HG02763 (cell line): ENCODE results near the gene NPC2.
A peak's percentile ranks its signal among the peaks of the same experiment; 100 is the strongest.

ENCODE experiments used
- ATAC-seq: cut with Tn5 transposase; IDR thresholded peaks from one replicate; pipeline ENCODE4 v1.9.1; 2021; ENCODE audit warnings: mild to moderate bottlenecking, moderate library complexity; ENCODE audit not compliant: unreplicated experiment

NPC2 gene

DNA sequence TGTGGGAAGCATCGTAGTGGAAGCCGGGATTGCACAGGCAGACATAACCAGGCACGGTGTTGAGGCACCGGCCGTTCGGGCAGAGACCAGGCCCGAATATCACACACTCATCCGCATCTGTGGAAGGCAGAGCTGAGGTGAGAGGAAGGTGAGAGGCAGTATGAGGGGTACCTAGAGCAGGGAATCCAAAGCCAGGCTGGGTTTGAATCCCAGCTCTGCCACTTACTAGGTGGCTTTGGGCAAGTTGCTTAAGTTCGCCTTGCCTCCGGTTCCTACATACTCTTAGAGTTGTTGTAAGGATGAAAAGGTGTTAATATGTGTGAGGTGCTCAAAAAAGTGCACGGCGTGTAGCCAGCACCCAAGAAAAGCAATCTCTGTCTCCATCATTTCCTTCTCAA is 10.8 kb upstream of the NPC2 start:
- ATAC-seq, result no peak

DNA sequence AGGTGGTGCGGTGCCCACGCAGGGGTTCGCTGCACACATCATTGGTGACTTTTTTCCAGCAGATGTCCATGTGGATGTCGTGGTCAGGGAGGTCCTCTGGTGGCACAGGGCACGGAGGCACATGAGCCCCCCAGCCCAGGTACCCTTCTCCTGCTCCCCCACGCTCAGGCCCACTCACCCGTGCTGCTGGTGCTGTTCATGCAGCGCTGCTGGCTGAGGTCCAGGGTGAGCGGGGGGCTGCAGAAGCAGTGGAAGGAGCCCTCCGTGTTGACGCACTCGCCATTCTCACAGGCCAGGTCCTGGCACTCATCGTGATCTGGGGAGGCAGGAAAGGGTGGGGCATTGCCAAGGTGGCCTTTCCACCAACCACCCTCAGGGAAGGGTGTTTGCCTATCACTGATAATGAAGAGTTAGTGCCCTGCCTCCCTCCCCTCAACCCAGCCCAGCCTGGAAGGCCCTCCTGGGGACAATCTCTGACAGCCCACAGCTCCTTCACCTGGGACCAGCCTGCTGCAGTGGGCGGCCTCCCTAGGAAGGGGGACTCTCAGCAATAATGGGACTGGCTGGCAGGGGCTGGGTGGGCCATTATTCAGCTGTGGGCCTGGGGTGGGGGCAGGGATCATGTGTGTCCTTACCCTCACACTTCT is 10.3 kb upstream of the NPC2 start:
- ATAC-seq, result no peak

DNA sequence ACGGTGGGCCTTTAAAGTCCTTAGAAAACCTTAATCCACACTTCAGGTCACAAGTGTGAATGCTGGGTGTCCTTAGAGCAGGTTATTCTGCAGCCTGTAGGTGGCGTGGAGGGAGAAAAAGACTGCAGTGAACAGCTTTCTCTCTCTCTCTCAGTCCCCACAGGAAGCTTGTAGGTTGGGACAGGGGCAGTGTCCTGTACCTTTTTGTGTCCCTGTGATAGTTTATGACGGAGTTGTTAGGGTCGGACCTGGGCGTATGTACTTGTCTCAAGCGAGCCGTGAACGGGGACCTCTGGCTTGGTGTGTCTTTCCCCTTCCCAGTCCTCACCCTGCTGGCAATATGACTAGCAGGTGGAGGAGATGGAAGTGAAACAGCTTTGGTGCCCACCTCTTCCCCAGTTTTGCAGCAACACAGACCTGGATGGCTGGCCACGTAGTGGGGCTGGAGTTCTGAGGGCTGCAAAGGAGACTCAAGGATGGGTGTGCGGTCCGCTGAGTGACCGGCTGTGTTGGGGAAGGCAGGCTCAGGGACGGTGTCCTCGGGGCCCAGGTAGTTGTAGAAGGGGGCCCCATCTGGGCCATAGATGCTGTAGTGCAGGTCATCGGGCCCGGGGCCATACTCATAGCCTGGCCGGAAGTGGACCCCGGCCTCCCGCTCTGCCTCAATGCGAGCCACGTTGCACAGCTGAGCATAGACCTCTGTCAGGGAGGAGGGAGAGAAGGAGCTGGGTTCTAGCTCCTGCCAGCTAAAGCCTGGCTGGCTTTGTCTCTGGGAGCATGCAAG is 9.3 kb upstream of the NPC2 start:
- no peak for ATAC-seq

GRCh38 chr14:74501691-74502090 is 8.6 kb upstream of the NPC2 start:
- no peak for ATAC-seq

DNA sequence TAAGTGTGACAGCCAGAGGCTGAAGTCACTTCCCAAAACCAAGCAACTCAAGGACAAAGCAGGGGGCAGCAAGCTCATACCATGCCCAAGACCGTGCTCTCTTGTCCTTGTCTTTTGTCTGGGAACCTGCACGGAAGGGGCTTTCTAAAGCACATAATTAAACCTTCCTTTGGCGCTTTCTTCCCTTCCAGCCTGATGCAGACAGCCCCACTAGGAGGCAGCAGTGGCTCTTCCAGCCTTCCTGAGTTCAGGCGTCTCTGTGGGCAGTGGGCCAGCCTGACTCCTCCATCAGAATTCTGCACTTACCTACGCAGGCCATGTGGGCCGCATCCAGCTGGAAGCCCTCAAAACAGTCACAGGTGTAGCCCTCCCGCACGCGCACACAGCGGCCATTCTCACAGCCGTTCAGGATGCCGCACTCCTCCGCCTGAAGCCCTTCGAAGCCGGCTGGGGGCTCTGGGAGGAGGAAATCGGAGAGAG is 8.1 kb upstream of the NPC2 start:
- no peak for ATAC-seq

DNA sequence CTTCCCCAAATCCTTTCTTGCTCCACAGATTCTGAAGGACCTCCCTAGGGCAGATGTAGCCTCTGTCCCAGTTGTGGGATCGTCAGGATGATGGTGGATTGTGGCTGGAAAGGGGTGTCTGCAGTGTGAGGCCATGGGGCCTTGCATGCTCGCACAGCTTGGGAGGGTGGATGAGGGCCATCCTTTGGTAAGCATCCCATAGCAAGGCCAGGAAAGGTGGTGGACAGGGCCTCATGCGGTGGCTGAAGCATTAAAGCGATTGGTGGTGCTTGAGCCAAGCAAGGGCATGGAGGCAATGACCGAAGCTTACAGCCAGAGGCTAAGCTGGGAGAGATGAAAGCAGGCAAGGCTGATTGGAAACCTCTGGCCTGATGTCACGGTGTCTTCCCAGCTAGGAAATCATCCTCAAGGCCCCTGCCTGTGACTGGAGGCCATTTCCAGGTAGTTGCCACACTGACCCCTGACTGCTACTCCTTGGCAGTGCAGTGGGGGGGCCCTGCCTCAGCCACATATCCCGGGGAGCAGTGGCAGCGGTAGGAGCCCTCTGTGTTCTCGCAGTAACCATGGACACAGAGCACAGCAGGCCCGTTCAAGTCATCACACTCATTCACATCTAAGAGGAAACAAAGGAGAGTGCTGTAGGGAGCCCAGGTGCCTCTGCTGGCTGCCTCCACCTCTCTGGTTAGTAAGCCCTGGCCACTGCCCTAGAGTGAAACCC is 7.5 kb upstream of the NPC2 start:
- ATAC-seq, result no peak

DNA sequence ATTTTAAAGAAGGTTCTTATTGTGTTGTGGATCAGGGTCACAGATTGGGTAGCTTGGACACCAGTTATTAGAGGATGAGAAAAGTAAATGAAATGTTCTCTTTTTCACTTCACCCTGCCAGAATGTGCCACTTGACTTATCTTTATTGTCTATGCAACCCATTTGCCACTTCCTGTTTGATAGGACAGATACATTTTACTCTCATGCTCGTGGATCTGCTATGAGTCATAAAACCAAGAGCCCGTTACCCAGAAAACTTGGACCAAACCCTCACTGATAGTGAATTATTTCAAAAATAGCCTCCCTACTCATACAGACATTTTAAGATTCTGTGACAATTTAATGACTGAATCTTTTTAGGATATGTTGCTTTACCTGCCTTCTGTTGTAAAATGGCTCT is 2.3 kb upstream of the NPC2 start:
- ATAC-seq, result no peak

DNA sequence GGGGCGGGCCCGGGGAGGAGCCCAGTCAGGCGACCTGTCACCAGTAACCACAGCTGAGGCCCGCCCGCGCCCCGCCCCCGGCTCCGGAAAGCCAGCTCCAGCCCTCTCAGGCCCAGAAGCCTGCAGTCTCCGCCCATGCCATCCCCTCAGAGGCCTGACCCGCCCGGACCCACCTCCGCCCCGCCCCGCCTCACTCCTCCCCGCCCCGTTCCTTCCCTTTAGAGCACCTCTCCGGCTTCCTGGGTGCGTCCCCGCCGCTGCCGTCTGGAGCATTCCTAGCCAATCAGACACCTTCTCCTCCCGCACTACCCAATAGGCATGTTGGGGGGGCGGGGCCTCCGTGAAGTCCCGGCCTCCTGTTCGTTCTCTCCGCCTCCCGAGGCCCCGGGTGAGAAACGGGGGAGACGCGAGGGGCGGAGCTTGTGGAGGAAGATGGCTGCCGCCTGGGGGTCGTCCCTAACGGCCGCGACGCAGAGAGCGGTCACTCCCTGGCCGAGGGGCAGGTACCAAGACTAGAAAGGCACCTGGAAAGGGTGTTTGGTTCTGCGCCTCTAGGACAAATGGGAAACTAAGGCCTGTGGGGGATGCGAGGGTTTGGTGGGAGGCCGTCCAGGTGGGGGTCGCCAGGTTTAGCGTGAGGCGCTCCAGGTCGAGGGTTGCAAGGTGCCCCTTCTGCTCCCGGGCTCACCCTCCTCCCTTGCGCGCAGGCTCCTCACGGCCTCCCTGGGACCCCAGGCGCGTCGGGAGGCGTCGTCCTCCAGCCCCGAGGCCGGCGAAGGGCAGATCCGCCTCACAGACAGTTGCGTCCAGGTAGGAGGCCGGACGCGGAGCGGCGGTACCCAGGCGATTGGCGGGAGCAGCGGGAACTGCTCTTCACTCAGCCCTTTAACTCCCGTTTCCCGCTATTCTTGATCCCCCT is 497 bp upstream of the NPC2 start, which contains the start of gene ISCA2:
Gene ISCA2, plus strand, starts transcription at position 423 of the 919 bp plus-strand sequence. Its CDS starts 10 bp downstream, at position 433.
- peak; percentile 87 for ATAC-seq

DNA sequence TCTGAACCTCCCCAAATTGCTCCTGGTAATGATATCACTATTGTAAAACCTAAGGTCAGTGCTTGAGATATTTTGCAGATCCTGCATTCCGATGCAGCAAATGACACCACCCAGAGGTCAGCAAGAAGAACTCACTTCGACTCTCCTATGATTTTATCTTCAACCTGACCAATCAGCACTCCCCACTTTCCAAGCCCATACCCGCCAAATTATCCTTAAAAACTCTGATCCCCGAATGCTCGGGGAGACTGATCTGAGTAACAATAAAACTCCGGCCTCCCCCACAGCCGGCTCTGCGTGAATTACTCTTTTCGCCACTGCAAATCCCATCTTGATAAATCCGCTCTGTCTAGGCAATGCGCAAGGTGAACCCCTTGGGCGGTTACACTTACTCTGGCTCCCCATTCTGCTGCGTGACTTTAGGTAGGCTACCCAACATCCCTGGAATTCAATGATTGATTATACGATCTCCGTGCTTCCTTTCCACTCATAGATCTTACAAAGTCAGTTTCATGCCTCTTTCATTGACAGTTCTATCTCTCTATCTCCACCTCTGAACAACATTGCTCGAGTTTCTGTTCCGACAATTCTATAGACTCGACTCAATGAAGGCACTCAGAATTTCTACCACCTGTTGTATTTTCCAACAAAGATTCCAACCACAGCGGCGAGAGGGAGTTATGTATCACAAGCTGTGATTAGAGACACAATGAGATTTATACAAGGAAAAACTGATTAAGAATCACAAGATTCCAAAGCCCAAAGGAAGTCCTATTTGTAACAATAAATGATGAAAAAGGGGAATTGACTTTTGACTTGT is 939 bp downstream of the NPC2 start:
- no peak for ATAC-seq

GRCh38 chr14:74490486-74490885 is 2.6 kb downstream of the NPC2 start:
- ATAC-seq, result no peak

GRCh38 chr14:74488786-74489397 is 4.2 kb downstream of the NPC2 start:
- ATAC-seq, result no peak

GRCh38 chr14:74486164-74486563 is 6.9 kb downstream of the NPC2 start:
- no peak for ATAC-seq

DNA sequence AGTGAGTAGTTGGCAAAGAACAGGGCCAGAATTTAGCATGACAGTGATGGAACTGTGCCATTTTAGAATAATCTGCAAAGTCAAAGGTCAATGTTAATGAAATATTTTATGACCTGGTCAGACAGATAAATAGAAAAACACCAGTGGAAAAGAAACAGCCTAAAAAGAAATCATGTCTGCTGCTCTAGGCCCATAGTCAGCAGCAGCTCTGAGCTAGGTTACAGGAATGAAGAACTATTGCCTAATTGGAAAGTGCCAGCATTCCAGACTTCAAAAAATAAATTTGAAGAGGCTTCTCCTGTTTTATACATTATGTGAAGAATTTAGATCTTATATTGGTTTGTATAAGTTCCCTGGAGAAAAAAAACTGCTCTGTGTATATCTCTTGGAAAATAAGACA is 9.8 kb downstream of the NPC2 start:
- ATAC-seq, result no peak

DNA sequence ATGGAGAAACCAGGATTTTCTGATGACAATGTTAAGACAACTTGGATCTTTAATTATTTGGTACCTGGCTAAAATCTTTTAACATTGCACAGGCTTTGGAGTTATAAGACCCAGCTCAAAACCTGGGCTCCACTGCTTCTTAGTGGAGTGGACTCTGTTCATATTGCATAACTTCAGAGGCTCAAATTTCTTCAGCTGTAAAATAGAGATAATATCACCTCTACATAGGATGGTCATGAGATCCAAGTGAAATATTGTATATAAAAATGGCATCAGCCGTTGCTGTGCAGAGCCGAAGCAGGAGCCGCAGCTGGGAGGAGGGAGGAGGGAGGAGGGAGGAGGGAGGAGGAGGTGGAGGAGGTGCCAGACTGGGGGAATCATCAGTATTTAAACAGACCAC is 10.5 kb downstream of the NPC2 start:
- no peak for ATAC-seq

- no peak for ATAC-seq
Observed at GRCh38 chr14:74480046-74480445, 13.1 kb downstream of the NPC2 start.

- ATAC-seq, result no peak
Observed at GRCh38 chr14:74478996-74479635, 14.0 kb downstream of the NPC2 start.

- ATAC-seq, result no peak
Observed at GRCh38 chr14:74476607-74477006, 16.5 kb downstream of the NPC2 start.

DNA sequence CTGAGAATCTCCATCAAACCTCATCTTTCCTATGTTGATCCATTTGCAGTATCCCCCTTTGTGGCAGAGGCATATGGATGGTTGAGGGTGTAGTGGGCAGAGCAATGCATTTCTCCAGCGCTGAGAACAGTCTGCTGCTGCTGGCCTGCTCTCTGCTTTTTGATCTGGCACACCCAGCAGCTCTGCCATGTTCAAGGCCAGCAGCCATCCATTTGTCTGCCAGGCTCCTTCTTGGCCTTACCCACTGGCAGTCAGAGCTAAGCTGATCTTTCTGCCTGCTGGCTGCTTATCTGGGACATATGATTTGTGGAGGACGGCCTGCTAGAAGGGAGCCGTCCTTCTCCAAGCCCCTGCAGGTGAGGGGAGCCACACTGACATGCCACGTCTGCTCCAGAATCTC is 17.0 kb downstream of the NPC2 start:
- ATAC-seq, result no peak

DNA sequence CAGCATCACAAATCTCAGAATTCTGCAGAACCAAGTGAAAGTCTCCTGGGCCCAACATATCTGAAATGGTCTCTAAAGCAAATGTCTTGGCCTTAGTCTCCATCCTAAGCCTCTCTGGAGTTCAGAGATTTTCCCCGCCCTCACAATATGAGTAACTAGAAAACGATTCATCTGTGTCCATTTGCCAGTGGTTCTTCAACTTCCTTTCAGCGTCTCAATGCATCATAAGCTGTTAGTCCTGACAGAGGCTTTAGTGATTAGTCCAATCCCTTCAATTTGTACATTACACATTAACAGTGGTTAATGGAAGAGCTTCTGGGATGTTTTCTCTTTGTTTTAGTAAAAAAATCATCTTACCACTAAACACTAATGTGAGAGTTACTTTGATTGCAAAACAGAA is 17.4 kb downstream of the NPC2 start:
- ATAC-seq, result no peak
